ENCODE results near the gene RAE1. TPM values are rescaled to one million over a fixed set of nuclear protein-coding genes. Genes with fewer than 3 reads are reported as not detected.

Gene RAE1
- polyA plus RNA-seq, 1 experiment = 39.0 TPM

DNA sequence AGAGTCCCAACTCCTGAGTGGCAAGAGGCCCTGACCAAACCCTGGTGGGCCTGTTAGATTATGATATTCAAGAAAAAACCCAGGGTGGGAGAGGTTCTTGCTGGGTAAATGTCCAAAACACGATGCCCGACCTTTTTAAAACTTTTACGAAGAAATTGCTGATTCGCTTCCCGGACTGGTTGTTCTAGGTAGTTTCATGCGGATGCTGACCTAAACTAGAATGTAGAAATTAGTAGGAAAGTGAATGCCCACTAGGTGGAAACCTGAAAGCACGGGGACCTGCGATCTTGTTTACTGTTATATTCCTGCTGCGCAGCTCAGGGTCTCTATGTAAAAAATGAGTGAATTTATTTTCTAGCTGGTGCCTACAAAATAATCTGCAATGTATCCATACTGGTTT, 2.3 kb downstream of the RAE1 start:
- H3K36me3 ChIP-seq (ENCODE audit: control insufficient read depth, insufficient read depth, low read length) = peaks cover 7% of the 10 kb centered on the region
- CTCF ChIA-PET = interaction anchor here (1.3 kb wide), 1 partner anchor 29 kb away, joined by 3 read pairs; no protein-coding TSS in a partner anchor
- POLR2A ChIA-PET = no interaction called here

DNA sequence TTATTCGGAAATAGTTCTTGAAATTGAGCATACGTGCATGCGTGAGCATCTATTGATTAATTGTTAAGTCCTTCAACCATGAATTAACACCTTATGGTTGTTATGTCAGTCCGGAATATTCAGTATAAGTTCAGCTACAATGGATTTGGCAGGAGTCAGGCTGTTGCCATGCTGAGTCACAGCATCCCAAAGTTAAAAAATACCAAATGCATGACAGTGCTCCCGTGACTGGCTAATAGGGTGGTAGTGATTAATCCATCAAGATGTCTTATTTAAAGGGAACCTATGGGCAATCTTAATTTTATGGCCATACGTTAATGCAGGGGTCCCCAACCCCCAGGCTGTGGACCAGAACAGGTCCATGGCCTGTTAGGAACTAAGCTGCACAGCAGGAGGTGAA, 10.5 kb downstream of the RAE1 start:
- H3K36me3 ChIP-seq (ENCODE audit: control insufficient read depth, insufficient read depth, low read length) = peaks cover 17% of the 10 kb centered on the region
- DNase-seq (ENCODE audit: low read depth) = peak; percentile 63
- no peaks in the 10 kb centered on the region for H3K27me3 ChIP-seq (ENCODE audit: control insufficient read depth, insufficient read depth, low read length)
- ChIA-PET POLR2A (no interaction called here), CTCF (interaction anchor here (0.6 to 3.4 kb wide), 5 partner anchors 15 to 1033 kb away, joined by 3 to 13 read pairs (median 4); no protein-coding TSS in a partner anchor)
- TF ChIP-seq, protein P1, sequence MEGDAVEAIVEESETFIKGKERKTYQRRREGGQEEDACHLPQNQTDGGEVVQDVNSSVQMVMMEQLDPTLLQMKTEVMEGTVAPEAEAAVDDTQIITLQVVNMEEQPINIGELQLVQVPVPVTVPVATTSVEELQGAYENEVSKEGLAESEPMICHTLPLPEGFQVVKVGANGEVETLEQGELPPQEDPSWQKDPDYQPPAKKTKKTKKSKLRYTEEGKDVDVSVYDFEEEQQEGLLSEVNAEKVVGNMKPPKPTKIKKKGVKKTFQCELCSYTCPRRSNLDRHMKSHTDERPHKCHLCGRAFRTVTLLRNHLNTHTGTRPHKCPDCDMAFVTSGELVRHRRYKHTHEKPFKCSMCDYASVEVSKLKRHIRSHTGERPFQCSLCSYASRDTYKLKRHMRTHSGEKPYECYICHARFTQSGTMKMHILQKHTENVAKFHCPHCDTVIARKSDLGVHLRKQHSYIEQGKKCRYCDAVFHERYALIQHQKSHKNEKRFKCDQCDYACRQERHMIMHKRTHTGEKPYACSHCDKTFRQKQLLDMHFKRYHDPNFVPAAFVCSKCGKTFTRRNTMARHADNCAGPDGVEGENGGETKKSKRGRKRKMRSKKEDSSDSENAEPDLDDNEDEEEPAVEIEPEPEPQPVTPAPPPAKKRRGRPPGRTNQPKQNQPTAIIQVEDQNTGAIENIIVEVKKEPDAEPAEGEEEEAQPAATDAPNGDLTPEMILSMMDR (IDR thresholded peaks at IDR 0.05; ENCODE audit: insufficient read depth, low read depth, low read length) = no peak
- H3K4me3 ChIP-seq (ENCODE audit: low read depth, low read length) = no peak overlapping the region

More for the DNA sequence above, 2.3 kb downstream of the RAE1 start:
- no peak for DNase-seq (ENCODE audit: low read depth)
- no peaks in the 10 kb centered on the region for H3K27me3 ChIP-seq (ENCODE audit: control insufficient read depth, insufficient read depth, low read length)
- H3K4me3 ChIP-seq (ENCODE audit: low read depth, low read length) = no peak overlapping the region
- TF ChIP-seq, protein P1 (IDR thresholded peaks at IDR 0.05; ENCODE audit: insufficient read depth, low read depth, low read length) = no peak

DNA sequence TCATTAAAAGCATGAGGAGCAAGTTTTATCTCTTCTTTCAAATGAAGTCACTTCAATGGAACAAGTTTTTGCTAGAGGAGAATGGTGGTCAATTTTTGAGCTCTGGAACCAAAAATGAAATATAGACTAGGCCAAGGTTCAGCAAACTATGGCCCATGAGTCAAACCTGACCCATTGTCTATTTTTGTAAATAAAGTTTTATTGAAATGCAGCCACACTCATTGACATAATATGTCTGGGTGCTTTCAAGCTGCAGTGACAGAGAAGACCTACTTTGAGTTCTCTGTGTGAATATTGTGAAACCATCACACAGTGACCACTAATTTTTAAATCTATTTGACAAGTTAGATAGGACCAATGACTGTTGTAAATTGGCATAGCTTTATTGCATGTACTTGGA, 13.4 kb downstream of the RAE1 start:
- TF ChIP-seq, protein P1 (IDR thresholded peaks at IDR 0.05; ENCODE audit: insufficient read depth, low read depth, low read length) = no peak
- CTCF ChIA-PET = interaction anchor here (1.1 to 2.1 kb wide), 2 partner anchors 17 to 105 kb away, joined by 3 to 7 read pairs; no protein-coding TSS in a partner anchor
- no peak for DNase-seq (ENCODE audit: low read depth)
- H3K36me3 ChIP-seq (ENCODE audit: control insufficient read depth, insufficient read depth, low read length) = peaks cover 23% of the 10 kb centered on the region
- POLR2A ChIA-PET = no interaction called here
- no peak overlapping the region for H3K4me3 ChIP-seq (ENCODE audit: low read depth, low read length)
- H3K27me3 ChIP-seq (ENCODE audit: control insufficient read depth, insufficient read depth, low read length) = no peaks in the 10 kb centered on the region

DNA sequence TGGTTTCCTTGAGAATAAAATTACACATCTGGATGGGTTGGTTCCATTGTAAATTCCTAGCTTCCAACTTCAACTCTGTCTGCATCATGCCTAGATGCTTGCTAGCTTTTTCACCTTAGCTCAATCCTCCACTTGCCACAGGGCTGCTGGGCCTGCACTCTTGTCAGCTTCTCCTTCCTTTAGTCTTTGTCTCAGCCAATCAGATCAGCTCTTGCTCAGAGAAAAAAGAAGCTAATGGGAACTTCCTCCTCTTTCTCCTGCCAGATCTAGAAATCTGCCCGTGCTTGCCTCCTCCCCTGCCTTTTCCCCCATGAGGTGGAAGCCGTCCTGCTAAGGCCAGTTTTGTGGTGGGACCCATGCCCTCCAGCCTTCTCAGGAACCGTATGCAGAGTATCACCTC, 18.5 kb downstream of the RAE1 start:
- DNase-seq (ENCODE audit: low read depth) = no peak
- H3K27me3 ChIP-seq (ENCODE audit: control insufficient read depth, insufficient read depth, low read length) = no peaks in the 10 kb centered on the region
- ChIA-PET CTCF (interaction anchor here (1.0 to 1.4 kb wide), 2 partner anchors 108 to 129 kb away, joined by 3 to 5 read pairs; no protein-coding TSS in a partner anchor), POLR2A (no interaction called here)
- H3K4me3 ChIP-seq (ENCODE audit: low read depth, low read length) = no peak overlapping the region
- TF ChIP-seq, protein P1 (IDR thresholded peaks at IDR 0.05; ENCODE audit: insufficient read depth, low read depth, low read length) = no peak
- H3K36me3 ChIP-seq (ENCODE audit: control insufficient read depth, insufficient read depth, low read length) = peaks cover 33% of the 10 kb centered on the region

DNA sequence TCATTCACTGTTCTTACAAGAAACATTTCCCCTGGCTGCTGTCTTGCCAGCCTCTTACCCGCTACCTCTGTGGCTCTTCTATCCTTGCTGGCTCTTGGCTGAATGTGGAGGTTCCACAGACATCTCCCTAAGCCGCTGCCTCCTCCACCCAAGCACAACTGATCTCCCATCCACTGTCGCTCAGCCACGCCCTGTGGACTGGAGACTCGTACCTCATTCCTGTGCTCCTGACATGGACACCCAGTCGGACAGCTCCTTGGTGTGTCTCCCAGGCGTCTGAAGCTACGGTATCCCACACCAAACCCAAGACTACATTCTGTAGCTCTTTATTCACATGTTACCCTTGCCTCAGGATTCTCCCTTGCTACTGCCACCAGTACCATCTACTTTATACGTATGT, 19.3 kb downstream of the RAE1 start:
- DNase-seq (ENCODE audit: low read depth) = no peak
- Histone ChIP-seq H3K27me3 (ENCODE audit: control insufficient read depth, insufficient read depth, low read length) (no peaks in the 10 kb centered on the region), H3K4me3 (ENCODE audit: low read depth, low read length) (no peak overlapping the region), H3K36me3 (ENCODE audit: control insufficient read depth, insufficient read depth, low read length) (peaks cover 39% of the 10 kb centered on the region)
- ChIA-PET CTCF (interaction anchor here (0.6 to 1.4 kb wide), 4 partner anchors 11 to 128 kb away, joined by 3 to 5 read pairs (median 3); no protein-coding TSS in a partner anchor), POLR2A (no interaction called here)
- TF ChIP-seq, protein P1 (IDR thresholded peaks at IDR 0.05; ENCODE audit: insufficient read depth, low read depth, low read length) = no peak
